Measurements from ENCODE around the gene SCNN1A.

Gene SCNN1A

GRCh38 chr12:6354495-6355393 is 20.6 kb downstream of the SCNN1A start:
- H3K4me3 ChIP-seq (ENCODE audit: low read length): no peak overlapping the region
- TF ChIP-seq CTCF (conservative IDR thresholded peaks at IDR 0.05; ENCODE audit: low read length): no peak
- DNase-seq (ENCODE audit: low read depth): no peak

- DNase-seq (ENCODE audit: low read depth): no peak
These were observed 22.9 kb downstream of the SCNN1A start for GRCh38 chr12:6352193-6353173.

GRCh38 chr12:6351622-6352021 is 23.7 kb downstream of the SCNN1A start:
- no peak for DNase-seq (ENCODE audit: low read depth)
- TF ChIP-seq CTCF (conservative IDR thresholded peaks at IDR 0.05; ENCODE audit: low read length): no peak
- H3K4me3 ChIP-seq (ENCODE audit: low read length): no peak overlapping the region

More at GRCh38 chr12:6352193-6353173, 22.9 kb downstream of the SCNN1A start:
- no peak overlapping the region for H3K4me3 ChIP-seq (ENCODE audit: low read length)
- TF ChIP-seq CTCF (conservative IDR thresholded peaks at IDR 0.05; ENCODE audit: low read length): no peak

GRCh38 chr12:6347367-6348338 is 27.7 kb downstream of the SCNN1A start:
- H3K4me3 ChIP-seq (ENCODE audit: low read length): peak overlapping the region; percentile 28; the same call in 1 of the 2 replicates
- TF ChIP-seq CTCF (conservative IDR thresholded peaks at IDR 0.05; ENCODE audit: low read length): no peak
- DNase-seq (ENCODE audit: low read depth): peak; percentile 77

GRCh38 chr12:6346942-6347341 is 28.4 kb downstream of the SCNN1A start:
- H3K4me3 ChIP-seq (ENCODE audit: low read length): no peak overlapping the region
- no peak for TF ChIP-seq CTCF (conservative IDR thresholded peaks at IDR 0.05; ENCODE audit: low read length)
- no peak for DNase-seq (ENCODE audit: low read depth)

GRCh38 chr12:6346235-6346832 is 29.0 kb downstream of the SCNN1A start:
- H3K4me3 ChIP-seq (ENCODE audit: low read length): no peak overlapping the region
- no peak for TF ChIP-seq CTCF (conservative IDR thresholded peaks at IDR 0.05; ENCODE audit: low read length)
- no peak for DNase-seq (ENCODE audit: low read depth)

All from AG10803 (cell line).